Germinal center (tissue), 1 donor: ENCODE results near the gene MTCL3.

Source experiments
- DNase-seq: peaks from one replicate; pipeline ENCODE4 v3.0.0; 2012; ENCODE audit warnings: mixed read lengths, low spot score

MTCL3 gene

DNA sequence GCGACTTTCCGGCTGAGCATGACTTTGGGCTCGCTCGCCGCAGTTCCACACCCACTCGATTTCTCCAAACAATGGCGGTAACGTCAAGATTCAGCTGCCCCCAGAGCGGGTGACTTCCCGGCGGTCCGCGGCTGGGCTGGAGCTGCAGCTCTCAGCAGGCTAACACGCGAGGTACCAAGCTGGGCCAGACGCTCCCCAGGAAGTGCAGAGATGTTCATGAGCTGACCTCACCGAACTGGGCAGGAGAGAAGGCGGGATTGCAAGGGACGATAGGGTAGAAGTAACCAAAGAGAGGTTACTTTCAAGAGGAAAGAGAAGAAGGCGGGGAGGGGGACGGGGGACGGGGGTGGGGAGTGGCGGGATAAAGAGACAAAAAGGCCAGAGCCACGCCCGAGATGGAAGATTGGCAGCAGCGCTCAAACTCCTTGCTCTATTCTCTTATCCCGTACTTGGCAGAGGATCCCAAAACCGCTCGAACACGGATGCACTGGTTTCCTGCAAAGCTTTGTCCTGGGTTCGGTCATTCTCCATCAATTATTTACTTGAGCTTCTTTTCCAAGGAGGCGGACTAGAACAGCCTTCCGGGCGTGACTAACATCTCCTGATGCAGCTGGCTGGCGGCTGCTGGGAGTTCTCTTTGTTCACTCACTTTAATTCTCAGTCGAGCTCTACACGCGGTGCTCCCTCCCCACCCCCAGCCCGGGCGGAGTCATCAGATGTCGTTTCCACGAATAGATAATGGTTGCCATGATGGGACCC, at the start of gene MTCL3:
Gene MTCL3, minus strand, starts transcription at position 626 of the 759 bp plus-strand sequence.
- DNase-seq: no peak

DNA sequence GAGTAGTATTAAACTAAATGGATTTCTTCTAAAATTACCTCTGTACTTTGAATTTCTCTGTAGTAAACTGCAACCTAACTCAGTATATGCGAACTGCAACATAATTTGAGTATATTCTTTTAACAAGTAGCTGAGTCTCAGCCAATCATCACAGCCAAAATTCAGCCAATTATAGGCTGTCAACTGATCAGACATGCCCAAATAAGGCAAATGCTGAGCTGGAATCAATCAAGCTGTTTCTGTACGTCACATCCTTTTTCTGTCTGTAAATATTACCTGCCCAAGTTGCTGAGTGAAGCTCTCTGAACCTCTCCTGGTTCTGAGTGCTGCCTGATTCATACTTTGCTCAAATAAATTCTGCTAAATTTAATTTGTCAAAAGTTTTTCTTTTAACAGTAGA, 48.3 kb upstream of the MTCL3 start:
- no peak for DNase-seq

DNA sequence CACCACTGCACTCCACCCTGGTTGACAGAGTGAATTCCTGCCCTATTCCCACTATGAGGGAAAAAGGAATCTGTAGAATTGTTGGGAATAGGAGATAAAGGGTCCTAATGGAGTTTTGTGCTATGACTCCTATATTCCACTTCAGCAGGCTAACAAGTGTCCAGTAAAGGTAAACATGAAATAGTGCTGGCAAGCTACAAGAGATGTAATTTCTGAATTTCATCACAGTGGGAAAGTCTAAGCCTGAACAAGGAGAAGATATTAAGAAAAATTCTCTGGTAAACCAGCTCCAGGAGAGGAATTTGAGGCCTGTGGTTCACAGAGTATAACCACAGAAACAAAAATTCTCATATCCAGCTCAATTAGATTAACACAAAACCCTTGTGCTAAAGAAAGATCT, 47.5 kb upstream of the MTCL3 start:
- no peak for DNase-seq

DNA sequence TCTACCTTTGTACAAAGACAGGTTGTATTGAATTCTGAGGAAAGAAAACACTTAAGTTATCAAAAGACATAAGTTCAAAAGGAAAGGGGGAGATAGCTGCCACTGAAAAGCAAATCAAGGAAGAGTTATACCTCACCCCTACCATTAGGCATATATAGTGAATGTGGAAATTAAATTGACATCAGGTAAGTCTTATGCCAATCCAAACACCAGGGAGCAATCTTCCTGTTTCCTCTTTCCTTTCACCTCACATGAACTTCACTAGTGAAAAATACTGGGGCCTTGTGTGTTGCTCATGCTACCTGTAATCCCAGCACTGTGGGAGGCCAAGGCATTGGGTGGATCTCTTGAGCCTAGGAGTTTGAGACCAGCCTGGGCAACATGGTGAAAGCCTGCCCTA, 47.0 kb upstream of the MTCL3 start:
- no peak for DNase-seq

DNA sequence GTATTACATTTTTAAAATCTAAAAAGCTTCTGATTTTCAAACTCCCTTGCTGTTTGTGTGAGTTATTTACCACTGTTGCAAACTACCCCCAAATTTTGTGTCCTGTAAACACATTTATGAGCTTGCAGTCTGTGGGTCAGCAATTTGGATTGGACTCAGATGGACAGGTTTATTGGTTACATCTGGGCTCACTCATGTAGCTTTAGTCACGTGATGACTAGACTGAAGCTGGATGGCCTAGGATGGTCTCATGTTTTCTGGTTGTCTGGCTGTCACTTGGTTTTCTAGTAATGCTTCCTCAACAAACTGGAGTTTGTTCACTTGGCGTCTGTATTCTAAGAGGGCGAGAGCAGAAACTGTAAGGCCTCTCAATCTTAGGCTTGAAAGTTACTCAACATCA, 45.6 kb upstream of the MTCL3 start:
- no peak for DNase-seq

DNA sequence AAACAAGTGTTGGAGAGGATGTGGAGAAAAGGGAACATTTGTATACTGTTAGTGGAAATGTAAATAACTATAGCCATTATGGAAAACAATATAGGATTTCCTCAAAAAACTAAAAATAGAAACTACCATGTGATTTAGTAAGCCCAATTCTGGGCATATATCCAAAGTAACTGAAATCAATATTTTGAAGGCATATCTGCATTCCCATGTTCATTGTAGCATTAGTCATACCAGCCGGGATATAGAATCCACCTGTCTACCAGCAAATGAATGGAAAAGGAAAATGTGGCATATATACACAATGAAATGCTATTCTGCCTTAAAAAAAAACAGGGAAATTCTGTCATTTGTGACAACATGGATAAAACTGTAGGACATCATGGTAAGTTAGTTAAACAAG, 42.5 kb upstream of the MTCL3 start:
- DNase-seq: no peak

DNA sequence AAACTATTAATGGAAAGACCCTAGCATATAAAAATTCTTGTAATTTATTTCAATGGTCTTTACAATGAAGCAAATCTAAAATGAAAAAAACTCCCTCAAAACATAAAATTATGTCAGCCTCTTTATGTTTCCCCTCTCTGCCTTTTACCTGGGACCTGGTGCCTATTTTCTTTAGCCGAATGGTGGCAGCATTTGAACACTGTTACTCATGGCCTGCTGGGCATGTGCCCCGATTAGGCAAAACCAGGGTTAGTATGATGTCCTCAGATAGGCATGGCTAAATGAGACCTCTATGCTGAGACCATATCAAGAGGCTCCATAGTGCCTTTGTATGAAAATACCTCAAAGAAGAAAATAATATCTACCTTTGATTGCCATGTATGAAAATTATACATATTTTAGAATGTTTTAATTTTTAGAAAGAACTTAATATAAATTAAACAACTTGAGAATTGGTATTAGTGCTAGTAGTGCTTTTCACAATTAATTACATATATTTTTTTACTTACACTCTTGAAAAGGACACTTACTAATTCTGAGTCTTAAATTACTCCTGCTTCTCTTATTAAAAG, 35.4 kb upstream of the MTCL3 start:
- no peak for DNase-seq

DNA sequence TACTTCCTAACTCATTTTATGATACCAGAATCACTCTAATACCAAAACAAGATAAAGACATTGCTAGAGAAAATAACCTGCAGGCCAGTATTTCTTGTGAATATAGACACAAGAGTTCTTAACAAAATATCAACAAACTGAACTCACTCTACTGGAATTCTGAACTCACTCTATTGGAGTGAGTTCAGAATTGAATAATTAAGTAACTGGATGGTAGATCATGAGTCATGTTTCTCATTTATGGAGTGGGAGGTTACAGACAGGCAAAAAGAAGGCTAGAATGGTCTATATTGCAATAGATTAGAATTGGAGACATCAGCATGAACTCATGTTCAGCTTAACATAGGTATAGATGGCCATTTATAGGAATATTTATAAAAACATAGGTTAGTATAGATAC, 31.3 kb upstream of the MTCL3 start:
- no peak for DNase-seq

DNA sequence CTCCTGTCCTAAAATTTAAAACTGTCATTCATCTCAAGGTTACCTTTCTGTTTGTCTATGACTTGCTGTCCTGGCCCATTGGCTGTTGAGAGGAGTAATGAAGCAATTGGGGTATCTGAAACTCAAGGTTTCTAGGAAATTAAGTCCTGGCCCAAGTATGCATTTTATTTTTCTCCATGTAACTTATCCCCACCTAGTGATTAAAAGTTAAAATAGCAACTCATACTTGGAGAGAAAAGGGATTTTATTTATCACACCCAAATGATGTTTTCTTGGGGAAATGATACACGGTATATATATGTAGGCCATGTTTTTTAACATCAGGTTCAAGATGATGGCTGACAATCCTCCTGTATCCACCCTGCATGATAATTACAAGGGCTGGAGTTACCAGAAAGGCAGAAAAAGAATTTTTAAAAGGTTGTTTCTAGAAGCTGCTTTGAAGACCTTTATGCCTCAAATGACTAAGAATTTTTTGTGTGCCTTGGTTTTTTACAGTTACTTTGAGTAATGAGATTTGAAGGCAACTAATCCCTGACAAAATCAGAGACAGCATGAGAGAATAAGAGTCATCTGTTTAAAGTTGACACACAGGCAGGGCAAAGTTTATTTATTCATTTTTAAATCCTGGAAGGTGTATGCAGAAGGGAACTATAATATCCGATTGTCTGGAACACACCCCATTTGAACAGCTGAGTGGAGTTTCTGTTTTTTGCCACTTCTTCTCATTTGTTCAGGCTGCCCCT, 28.9 kb upstream of the MTCL3 start:
- no peak for DNase-seq

DNA sequence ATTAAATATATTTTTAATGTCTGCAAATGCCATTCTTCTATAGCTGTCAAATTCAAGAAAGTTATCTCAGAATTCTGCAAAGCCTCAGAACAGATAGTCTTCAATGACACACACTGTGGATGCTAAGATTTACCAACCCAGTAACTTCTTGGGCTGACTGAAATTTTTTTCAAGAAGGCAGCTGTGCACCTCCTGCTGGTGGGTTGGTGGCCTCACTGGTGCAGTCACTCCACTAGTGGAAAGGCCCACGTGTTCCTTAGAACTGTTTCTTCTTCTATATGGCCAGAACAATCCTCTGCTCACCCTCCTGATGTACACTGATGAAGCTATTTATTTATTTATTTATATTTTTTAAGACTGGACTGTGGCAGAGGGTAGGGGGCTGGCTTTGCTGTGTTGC, 28.1 kb upstream of the MTCL3 start:
- DNase-seq: no peak

DNA sequence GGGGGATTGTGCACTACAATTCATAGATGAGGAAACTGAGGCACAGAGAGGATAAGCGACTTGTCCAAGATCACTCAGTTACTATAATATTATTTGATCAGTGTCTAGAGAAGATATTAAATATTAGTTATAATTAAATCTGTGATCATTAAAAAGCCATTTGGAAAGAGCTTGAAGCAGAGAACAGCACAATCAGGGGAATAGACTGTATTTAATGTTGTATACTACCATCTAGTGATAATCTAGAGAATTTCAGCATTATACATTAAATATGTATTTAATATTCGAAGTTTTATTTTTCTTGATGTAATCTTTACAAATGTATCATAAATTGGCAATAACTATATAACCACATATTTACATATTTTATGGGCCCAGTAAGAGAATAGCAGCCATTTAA, 20.1 kb upstream of the MTCL3 start:
- no peak for DNase-seq

DNA sequence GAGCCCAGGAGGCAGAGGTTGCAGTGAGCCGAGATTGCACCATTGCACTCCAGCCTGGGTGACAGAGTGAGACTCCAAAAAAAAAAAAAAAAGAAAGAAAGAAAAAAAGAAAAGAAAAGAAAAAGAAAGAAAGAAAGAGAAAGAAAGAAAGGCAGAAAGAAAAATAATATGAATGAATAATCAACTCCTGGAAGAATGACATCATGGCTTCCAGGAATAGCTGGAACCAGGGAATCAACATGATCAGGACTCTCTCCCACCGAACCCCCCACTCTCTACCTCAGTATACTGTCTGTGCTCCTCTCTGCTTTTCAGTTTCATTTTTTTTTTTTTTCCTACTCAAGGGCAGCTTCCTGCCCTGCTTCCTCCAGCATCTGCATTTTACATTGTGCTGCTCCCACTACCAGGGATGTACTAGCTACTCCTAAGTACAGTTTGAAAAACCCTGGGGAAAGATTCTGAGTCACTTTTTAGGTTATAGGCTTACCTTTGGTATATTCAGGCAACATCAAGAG, 19.7 kb upstream of the MTCL3 start:
- DNase-seq: no peak

DNA sequence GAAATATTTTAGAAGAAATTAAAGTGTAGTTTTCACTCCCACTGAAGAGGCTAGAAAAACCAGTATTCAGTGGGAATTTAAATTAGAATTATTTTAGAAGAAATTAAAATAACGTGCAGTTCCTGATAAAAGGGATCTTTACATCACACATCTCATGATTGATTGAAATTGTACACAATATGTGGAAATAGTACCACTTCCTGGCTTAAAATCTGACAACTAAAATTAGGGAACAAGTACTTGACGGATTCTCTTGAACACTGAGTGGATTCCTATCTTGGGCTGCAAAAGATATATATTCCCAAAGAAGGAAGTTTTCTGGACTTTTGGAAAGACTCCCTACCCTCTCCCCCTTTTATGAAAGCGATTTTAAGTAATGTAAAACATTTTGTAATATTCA, 14.6 kb upstream of the MTCL3 start:
- DNase-seq: no peak

DNA sequence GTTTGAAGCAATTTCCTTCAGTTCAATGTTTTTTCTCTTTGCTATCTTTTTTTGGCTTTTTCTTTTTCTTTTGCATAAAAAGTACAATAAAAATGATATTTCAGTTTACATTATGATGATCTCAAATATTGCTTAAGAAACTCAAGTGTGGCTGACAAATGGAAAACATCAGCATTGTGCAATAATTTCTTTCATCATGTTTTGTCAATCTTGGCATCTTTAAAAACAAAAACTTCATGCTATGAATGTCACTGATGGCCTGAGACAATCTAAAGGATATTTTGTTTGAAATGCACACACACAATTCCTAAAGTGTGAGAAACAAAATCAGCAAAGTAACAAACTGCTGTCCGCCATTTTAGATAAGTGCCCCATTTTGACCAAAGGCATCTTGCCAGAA, 13.9 kb upstream of the MTCL3 start:
- DNase-seq: no peak

DNA sequence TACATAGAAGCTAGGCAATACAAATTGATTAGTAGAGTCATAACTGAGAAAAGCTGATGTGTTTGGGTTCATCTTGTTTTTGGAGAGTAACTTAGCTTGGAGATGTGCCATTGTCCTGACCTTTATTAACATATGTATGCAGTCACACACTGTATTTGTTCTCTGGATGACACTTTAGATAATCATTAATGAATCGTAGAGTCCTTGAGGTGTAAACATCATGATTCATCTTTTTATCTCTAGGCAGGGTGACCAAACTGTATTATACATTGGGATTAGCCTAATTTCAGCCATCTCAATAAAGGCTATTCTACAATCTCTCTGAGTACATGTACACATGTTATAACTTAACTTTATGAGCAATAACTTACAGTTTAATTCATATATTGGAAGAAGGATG, 3.6 kb upstream of the MTCL3 start:
- DNase-seq: no peak

DNA sequence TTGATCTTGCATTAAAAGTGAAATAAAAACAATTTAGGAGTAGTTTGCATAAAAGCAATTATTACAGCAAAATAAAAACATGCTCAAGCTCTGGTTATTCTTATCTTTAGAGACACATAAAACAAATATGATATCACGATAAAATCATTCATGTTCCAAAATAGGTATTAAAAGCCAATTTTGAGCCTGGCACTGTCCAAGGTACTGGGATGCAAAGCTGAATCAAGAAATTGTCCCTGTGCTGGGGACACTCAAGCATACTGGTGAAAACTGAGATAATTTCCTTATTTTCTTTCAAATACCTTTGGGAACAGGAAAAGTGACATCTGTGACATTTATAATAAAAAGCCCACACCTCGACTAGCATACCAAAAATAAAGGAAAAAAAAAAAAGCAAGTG, 931 bp upstream of the MTCL3 start:
- DNase-seq: no peak

DNA sequence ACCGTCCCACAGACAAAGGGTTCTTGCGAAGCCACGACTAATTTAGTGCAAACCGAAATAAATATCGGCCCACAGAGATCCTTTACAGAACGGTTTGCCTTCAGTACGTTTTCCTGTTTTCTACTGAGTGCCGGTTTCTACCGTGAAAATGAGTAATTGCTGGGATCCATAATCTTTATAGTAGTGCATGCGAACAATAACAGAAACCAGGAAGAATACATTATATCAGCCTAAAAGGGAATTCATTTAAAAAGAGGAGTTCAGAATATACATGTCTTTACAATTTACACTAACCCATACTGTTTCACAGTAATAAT, 292 bp upstream of the MTCL3 start:
- no peak for DNase-seq

DNA sequence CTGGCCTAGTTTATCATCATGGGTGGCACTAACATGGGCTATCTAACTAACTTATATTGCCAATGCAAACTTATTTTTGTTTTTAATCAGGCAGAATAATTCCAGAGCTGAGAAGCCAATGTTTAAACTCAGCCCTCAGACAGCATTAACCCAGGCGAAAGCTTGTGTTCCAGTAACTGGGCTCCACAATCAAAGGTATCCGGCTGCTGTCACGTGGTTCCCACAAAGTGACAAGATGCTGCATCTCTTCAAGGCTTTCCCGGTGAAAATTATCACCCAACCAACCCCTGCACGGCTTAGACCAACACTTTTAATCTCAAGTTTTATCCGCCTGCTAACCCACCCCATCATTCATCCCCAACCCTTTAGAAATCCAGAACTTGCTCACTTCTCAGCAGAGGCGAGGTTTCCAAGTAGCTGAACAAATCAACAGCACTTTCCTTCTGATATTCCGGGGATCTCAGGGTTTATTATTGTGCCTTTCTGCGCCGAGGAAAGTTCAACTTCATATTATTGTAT, 885 bp downstream of the MTCL3 start:
- no peak for DNase-seq

DNA sequence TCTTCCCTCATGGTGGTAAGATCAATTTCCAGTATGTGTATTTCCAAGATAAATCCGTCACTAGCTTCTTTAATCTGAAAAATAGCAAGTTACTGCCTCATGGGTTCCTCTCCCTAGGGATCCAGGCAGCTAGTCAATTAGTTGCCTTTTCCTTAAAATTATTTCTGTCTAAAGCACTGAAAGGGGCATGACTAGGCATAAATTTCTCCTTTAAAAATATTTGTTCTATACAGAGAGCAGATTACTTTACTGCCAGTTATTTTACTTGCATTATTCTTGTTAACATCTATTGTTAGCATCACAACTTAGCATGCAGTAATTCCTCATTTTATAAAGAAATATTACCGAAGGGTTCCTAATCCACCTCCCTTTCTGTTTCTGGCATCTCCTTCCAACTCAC, 1.4 kb downstream of the MTCL3 start:
- no peak for DNase-seq

DNA sequence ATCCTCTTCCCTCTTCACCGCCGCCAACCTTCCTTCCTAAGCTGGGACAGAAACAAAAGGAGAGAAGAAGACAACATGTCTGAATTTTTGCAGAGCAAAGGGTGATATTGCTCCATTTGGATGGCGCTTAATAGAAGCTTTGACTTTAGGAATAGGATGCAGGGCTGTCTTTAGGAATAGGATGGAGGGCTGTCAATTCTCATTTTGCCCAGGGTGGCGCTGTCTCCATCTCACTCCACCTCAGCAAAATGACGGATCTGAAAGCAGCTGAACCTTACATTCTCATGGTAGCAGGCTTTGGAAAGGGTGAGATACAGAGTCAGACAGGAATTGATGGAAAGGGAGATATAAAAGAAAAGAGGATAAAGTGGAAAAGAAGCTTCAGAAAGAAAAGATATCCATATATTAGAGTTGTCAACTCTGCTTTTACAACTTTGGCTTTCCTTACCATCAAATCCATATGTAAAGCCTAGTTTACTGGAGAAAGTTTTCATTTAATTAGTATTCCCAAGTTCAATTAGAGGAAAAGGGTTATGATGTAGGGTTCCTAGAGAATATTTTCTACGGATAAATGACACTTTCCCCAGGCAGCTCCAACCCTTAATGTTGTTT, 2.4 kb downstream of the MTCL3 start:
- peak; percentile 58 for DNase-seq

DNA sequence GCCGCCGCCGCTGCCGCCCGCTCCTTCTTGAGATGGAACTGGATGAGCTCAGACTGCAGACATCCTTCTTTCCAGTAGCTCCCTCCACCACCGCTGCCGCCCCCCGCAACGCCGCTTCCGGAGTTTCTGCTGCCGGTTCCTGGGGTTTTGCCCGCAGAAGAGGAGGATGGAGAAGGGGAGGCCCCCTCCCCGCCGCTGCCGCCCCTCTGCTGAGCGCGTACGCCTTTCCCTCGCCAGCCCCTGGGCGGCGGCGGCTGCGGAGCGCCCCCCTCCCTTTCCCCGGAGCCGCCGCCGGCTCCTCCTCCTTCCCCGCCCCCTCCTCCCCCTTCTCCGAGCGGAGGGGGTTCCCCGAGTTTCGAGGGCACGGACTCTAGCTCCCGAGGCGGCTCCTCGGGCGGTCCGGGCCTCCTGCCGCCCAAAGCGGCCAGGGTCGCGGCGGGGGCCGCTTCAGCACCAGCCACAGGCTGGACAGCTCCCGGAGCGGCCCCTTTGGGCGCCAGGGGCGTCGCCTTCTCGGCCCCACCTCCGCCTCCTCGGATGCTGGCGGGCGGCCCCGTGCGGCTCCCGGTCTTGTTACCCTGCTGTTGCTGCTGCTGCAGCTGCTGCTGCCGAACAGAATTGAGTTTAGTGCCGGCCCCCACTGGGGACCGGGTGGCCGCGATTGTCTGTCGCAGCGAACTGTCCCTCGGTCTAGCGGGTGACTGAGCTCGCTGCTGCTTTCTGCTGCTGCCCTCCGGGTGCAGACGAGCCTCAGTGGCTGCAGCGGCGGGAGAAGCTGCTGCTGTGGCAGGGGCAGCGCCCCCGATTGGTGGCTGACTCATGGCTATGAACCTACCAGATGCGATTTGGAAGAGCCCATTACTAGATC, 3.1 kb downstream of the MTCL3 start:
- DNase-seq: peak; percentile 72
